ENCODE data around the gene NOP16.

DNA sequence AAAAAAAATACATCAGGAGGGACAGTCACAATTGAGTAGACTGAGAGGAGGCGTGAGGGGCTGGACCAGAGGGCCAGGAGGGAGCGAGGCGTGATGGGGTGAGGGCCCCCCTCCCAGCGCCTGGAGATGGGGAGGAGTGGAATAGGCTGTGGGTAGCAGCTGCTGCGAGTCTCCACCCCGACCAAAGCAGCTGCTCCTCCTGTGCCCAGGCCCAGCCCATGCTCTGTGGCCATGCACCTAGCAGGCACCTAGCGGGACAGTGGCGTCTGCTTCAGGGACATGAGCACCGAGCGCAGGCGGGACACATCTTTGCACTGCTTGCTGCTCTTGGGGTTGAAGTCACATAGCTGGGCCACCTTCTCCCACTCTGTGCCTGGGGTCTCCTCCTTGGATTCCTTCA, 4.1 kb upstream of the NOP16 start:
- TF ChIP-seq, protein P1, sequence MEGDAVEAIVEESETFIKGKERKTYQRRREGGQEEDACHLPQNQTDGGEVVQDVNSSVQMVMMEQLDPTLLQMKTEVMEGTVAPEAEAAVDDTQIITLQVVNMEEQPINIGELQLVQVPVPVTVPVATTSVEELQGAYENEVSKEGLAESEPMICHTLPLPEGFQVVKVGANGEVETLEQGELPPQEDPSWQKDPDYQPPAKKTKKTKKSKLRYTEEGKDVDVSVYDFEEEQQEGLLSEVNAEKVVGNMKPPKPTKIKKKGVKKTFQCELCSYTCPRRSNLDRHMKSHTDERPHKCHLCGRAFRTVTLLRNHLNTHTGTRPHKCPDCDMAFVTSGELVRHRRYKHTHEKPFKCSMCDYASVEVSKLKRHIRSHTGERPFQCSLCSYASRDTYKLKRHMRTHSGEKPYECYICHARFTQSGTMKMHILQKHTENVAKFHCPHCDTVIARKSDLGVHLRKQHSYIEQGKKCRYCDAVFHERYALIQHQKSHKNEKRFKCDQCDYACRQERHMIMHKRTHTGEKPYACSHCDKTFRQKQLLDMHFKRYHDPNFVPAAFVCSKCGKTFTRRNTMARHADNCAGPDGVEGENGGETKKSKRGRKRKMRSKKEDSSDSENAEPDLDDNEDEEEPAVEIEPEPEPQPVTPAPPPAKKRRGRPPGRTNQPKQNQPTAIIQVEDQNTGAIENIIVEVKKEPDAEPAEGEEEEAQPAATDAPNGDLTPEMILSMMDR (conservative IDR thresholded peaks at IDR 0.05; ENCODE audit: low read depth, low read length), result no peak
- TF ChIP-seq EZH2 (IDR thresholded peaks at IDR 0.05; ENCODE audit: low read length, unreplicated experiment) (no peak), EZH2phosphoT487 (IDR thresholded peaks at IDR 0.05; ENCODE audit: borderline replicate concordance, low read length) (no peak)

Measured in PC-3 (cell line).